HG03280 (cell line): ENCODE measurements around the gene RABGAP1.

ENCODE experiments used
- ATAC-seq: cut with Tn5 transposase; IDR thresholded peaks from one replicate; pipeline ENCODE4 v1.9.1; 2021; ENCODE audit warnings: mild to moderate bottlenecking, moderate library complexity; ENCODE audit not compliant: unreplicated experiment

The RABGAP1 gene

GRCh38 chr9:123109540-123110279 is 168.9 kb downstream of the RABGAP1 start:
- ATAC-seq, result no peak

GRCh38 chr9:123111427-123112014 is 170.7 kb downstream of the RABGAP1 start:
- no peak for ATAC-seq

GRCh38 chr9:123112015-123112975 is 171.5 kb downstream of the RABGAP1 start:
- ATAC-seq, result no peak

- ATAC-seq, result no peak
These were observed 172.4 kb downstream of the RABGAP1 start for GRCh38 chr9:123113185-123113584.

- ATAC-seq, result no peak
These were observed 174.5 kb downstream of the RABGAP1 start for GRCh38 chr9:123115146-123115913.

- no peak for ATAC-seq
These were observed 175.2 kb downstream of the RABGAP1 start for GRCh38 chr9:123116036-123116435.

- ATAC-seq, result no peak
These were observed 178.7 kb downstream of the RABGAP1 start for GRCh38 chr9:123119566-123119965.

- ATAC-seq, result no peak
These were observed 179.3 kb downstream of the RABGAP1 start for GRCh38 chr9:123120131-123120530.

- ATAC-seq, result no peak
These were observed 180.1 kb downstream of the RABGAP1 start for GRCh38 chr9:123120953-123121352.

GRCh38 chr9:123121457-123121856 is 180.6 kb downstream of the RABGAP1 start:
- no peak for ATAC-seq

GRCh38 chr9:123127512-123128075 is 186.8 kb downstream of the RABGAP1 start:
- ATAC-seq, result no peak

- no peak for ATAC-seq
These were observed 187.8 kb downstream of the RABGAP1 start for GRCh38 chr9:123128591-123128990.

- no peak for ATAC-seq
These were observed 188.6 kb downstream of the RABGAP1 start for GRCh38 chr9:123129423-123129822.

GRCh38 chr9:123131258-123131657 is 190.4 kb downstream of the RABGAP1 start:
- no peak for ATAC-seq

GRCh38 chr9:123131993-123132392 is 191.2 kb downstream of the RABGAP1 start:
- no peak for ATAC-seq

GRCh38 chr9:123132696-123133095 is 191.9 kb downstream of the RABGAP1 start:
- ATAC-seq, result no peak

- no peak for ATAC-seq
These were observed 194.6 kb downstream of the RABGAP1 start for GRCh38 chr9:123135430-123135829.

- ATAC-seq, result no peak
These were observed 197.3 kb downstream of the RABGAP1 start for GRCh38 chr9:123138163-123138562.

- ATAC-seq, result no peak
These were observed 208.2 kb downstream of the RABGAP1 start for GRCh38 chr9:123149067-123149466.

- no peak for ATAC-seq
These were observed 210.1 kb downstream of the RABGAP1 start for GRCh38 chr9:123150708-123151503.
